Sigmoid colon (tissue), 4 donors: ENCODE measurements around the gene WNT7A.

Source experiments
- CTCF ChIP-seq, 4 experiments: fragments of 450-650 bp in 3 of 4; fragments of 200-600 bp in 1 of 4; IDR thresholded peaks; one replicate each; pipeline ENCODE4 v1.5.1; 2016 to 2019; ENCODE audit warnings: antibody characterized with exemption in 4 of 4, mild to moderate bottlenecking in 3 of 4, moderate library complexity in 2 of 4
- EP300 ChIP-seq, 4 donors: sonication (generic); formaldehyde crosslinking; IDR thresholded peaks; one replicate each; pipeline ENCODE4 v1.6.1; 2017; ENCODE audit warnings: antibody characterized with exemption in 4 of 4
- POLR2A ChIP-seq, 2 donors: fragments of 450-650 bp; IDR thresholded peaks; one replicate each; pipeline ENCODE4 v1.6.1; 2016; ENCODE audit warnings: antibody characterized with exemption in 2 of 2, mild to moderate bottlenecking in 2 of 2, moderate library complexity in 2 of 2
- POLR2AphosphoS5 ChIP-seq, 4 donors: sonication (generic); formaldehyde crosslinking; IDR thresholded peaks; one replicate each; pipeline ENCODE4 v1.6.1; 2017; ENCODE audit warnings: antibody characterized with exemption in 4 of 4

- no peak for TF ChIP-seq POLR2A (IDR thresholded peaks at IDR 0.05)
- no peak for TF ChIP-seq CTCF (IDR thresholded peaks at IDR 0.05)
- no peak for TF ChIP-seq POLR2AphosphoS5 (IDR thresholded peaks at IDR 0.05)
- no peak for TF ChIP-seq EP300 (IDR thresholded peaks at IDR 0.05)
Observed at GRCh38 chr3:13783476-13783875, 96.4 kb downstream of the WNT7A start.
